GM23248 (cell line): ENCODE measurements around the gene SRSF7. TPM values are rescaled to one million over a fixed set of nuclear protein-coding genes. Genes with fewer than 3 reads are reported as not detected.

Experiments used
- DNase-seq: peaks from one replicate; pipeline ENCODE4 v3.0.0-alpha.2; 2015
- H2AFZ ChIP-seq: fragments of 200-600 bp; sonication (generic); 2 replicates; pipeline ENCODE4 v1.6.1; 2016; ENCODE audit warnings: antibody characterized with exemption
- H3F3A ChIP-seq: fragments of 200-600 bp; sonication (generic); 2 replicates; pipeline ENCODE4 v1.6.1; 2016; ENCODE audit warnings: mild to moderate bottlenecking, antibody characterized with exemption, mixed run types; ENCODE audit not compliant: insufficient read depth
- H3K27ac ChIP-seq: fragments of 200-600 bp; sonication (generic); 2 replicates; pipeline ENCODE4 v1.5.1; 2016; ENCODE audit warnings: mild to moderate bottlenecking
- H3K27me3 ChIP-seq: fragments of 200-600 bp; sonication (generic); replicated peaks from 2 replicates; pipeline ENCODE4 v1.6.1; 2016; ENCODE audit warnings: mild to moderate bottlenecking; ENCODE audit not compliant: insufficient read depth
- H3K36me3 ChIP-seq: fragments of 200-600 bp; sonication (generic); 2 replicates; pipeline ENCODE4 v1.6.1; 2016; ENCODE audit warnings: low read depth, mild to moderate bottlenecking
- H3K4me1 ChIP-seq: fragments of 200-600 bp; sonication (generic); 2 replicates; pipeline ENCODE4 v1.6.1; 2016; ENCODE audit warnings: mild to moderate bottlenecking; ENCODE audit not compliant: insufficient read depth
- H3K4me2 ChIP-seq: fragments of 200-600 bp; sonication (generic); one replicate; pipeline ENCODE4 v1.6.1; 2016; ENCODE audit warnings: mild to moderate bottlenecking; ENCODE audit not compliant: unreplicated experiment
- H3K4me3 ChIP-seq: fragments of 200-600 bp; sonication (generic); 2 replicates; pipeline ENCODE4 v1.5.1; 2016; ENCODE audit warnings: mild to moderate bottlenecking
- H3K79me2 ChIP-seq: fragments of 200-600 bp; sonication (generic); 2 replicates; pipeline ENCODE4 v1.6.1; 2016; ENCODE audit warnings: mild to moderate bottlenecking; ENCODE audit not compliant: insufficient read depth
- H3K9ac ChIP-seq: fragments of 200-600 bp; sonication (generic); 2 replicates; pipeline ENCODE4 v1.6.1; 2016; ENCODE audit warnings: mild to moderate bottlenecking
- H3K9me2 ChIP-seq: fragments of 200-600 bp; sonication (generic); 2 replicates; pipeline ENCODE4 v1.6.1; 2016; ENCODE audit warnings: mixed run types, mild to moderate bottlenecking, moderate library complexity; ENCODE audit not compliant: insufficient read depth
- H3K9me3 ChIP-seq: fragments of 200-600 bp; sonication (generic); one replicate; pipeline ENCODE4 v1.6.1; 2017; ENCODE audit warnings: low read depth
- H4K20me1 ChIP-seq: fragments of 200-600 bp; sonication (generic); 2 replicates; pipeline ENCODE4 v1.6.0; 2016; ENCODE audit not compliant: insufficient read depth
- EZH2 ChIP-seq: fragments of 200-600 bp; sonication (generic); IDR thresholded peaks from 2 replicates; pipeline ENCODE4 v1.6.1; 2018; ENCODE audit warnings: antibody characterized with exemption, mild to moderate bottlenecking; ENCODE audit not compliant: insufficient read depth, poor library complexity, severe bottlenecking
- EZH2phosphoT487 ChIP-seq: fragments of 200-600 bp; sonication (generic); IDR thresholded peaks from 2 replicates; pipeline ENCODE4 v1.6.1; 2018; ENCODE audit warnings: antibody characterized with exemption, moderate library complexity, mild to moderate bottlenecking, low read depth; ENCODE audit not compliant: insufficient read depth
- WGBS, 2 experiments: methylation state at CpG; one replicate each; pipeline ENCODE4 v1.1.6; 2015 to 2017; ENCODE audit warnings: low lambda C conversion rate in 2 of 2, low coverage in 1 of 2; ENCODE audit errors: missing lambda C conversion rate in 2 of 2; 5-methylcytosine and 5-hydroxymethylcytosine counted together
- in situ Hi-C: fragments of 300-500 bp; cut with MboI; formaldehyde crosslinking; loops from 2 replicates; pipeline ENCODE4 v1.15.0; 2020
- polyA plus RNA-seq: library from polyadenylated mRNA; unstranded; fragments of >200 nt; fragmentation: Nextera tagmentation; extraction: Ambion mirVana; gene quantifications from 2 replicates; pipeline ENCODE4 v1.2.1, GENCODE V29; 2016
- total RNA-seq: library from RNA; depleted of rRNA; stranded (reverse); fragments of >200 nt; shearing (Covaris generic); gene quantifications from 2 replicates; pipeline ENCODE4 v1.2.3, GENCODE V29; 2014; rRNA removed

SRSF7 gene
- total and polyA plus RNA-seq, 2 experiments from 2014 or later: 86.5 to 156 TPM

GRCh38 chr2:38700881-38701458, 50.2 kb downstream of the SRSF7 start:
- no peak overlapping the region for H3K27ac ChIP-seq

GRCh38 chr2:38700113-38700785, 50.9 kb downstream of the SRSF7 start:
- Histone ChIP-seq H3K9ac (no peak overlapping the region), H3K27me3 (no peaks in the 10 kb centered on the region), H3K4me2 (no peak overlapping the region), H3K9me2 (no peaks in the 10 kb centered on the region), H3K4me1 (peaks cover 24% of the 10 kb centered on the region), H3K27ac (no peak overlapping the region), H4K20me1 (no peaks in the 10 kb centered on the region), H3K79me2 (no peaks in the 10 kb centered on the region), H3K36me3 (no peaks in the 10 kb centered on the region), H3K4me3 (no peak overlapping the region), H3K9me3 (no peaks in the 10 kb centered on the region), H3F3A (peaks cover 7% of the 10 kb centered on the region; the same call in 1 of the 2 replicates), H2AFZ (no peak overlapping the region)
- TF ChIP-seq EZH2phosphoT487: no peak
- no peak for TF ChIP-seq EZH2
- 89 to 92% methylated on average over 9 of the region's 9 CpGs for WGBS, 2 experiments
- DNase-seq: no peak
- in situ Hi-C loops: no loop called here

More at GRCh38 chr2:38700881-38701458, 50.2 kb downstream of the SRSF7 start:
- no peaks in the 10 kb centered on the region for H3K36me3 ChIP-seq
- H3K4me1 ChIP-seq: peaks cover 24% of the 10 kb centered on the region
- H3K79me2 ChIP-seq: no peaks in the 10 kb centered on the region
- no peak for TF ChIP-seq EZH2
- no peak for TF ChIP-seq EZH2phosphoT487
- H3K4me2 ChIP-seq: no peak overlapping the region
- H3K4me3 ChIP-seq: no peak overlapping the region
- in situ Hi-C loops: no loop called here
- no peak overlapping the region for H3K9ac ChIP-seq
- no peak for DNase-seq
- H3K9me2 ChIP-seq: no peaks in the 10 kb centered on the region
- no peaks in the 10 kb centered on the region for H4K20me1 ChIP-seq
- no peak overlapping the region for H2AFZ ChIP-seq
- H3K27me3 ChIP-seq: no peaks in the 10 kb centered on the region
- H3F3A ChIP-seq: peaks cover 7% of the 10 kb centered on the region; the same call in 1 of the 2 replicates
- H3K9me3 ChIP-seq: no peaks in the 10 kb centered on the region

GRCh38 chr2:38698467-38699003, 52.6 kb downstream of the SRSF7 start:
- in situ Hi-C loops: no loop called here
- no peak overlapping the region for H3K9ac ChIP-seq

GRCh38 chr2:38697116-38697840, 53.9 kb downstream of the SRSF7 start:
- H2AFZ ChIP-seq: no peak overlapping the region
- no peak overlapping the region for H3K27ac ChIP-seq
- H3F3A ChIP-seq: no peaks in the 10 kb centered on the region
- H3K27me3 ChIP-seq: no peaks in the 10 kb centered on the region
- TF ChIP-seq EZH2 (no peak), EZH2phosphoT487 (no peak)
- H4K20me1 ChIP-seq: no peaks in the 10 kb centered on the region
- no peak overlapping the region for H3K4me2 ChIP-seq
- no peaks in the 10 kb centered on the region for H3K36me3 ChIP-seq
- 91 to 92% methylated on average over 8 of the region's 8 CpGs for WGBS, 2 experiments
- no peak overlapping the region for H3K9ac ChIP-seq
- in situ Hi-C loops: no loop called here
- H3K9me3 ChIP-seq: no peaks in the 10 kb centered on the region
- H3K9me2 ChIP-seq: no peaks in the 10 kb centered on the region
- no peak for DNase-seq
- no peaks in the 10 kb centered on the region for H3K79me2 ChIP-seq
- H3K4me1 ChIP-seq: peaks cover 19% of the 10 kb centered on the region
- H3K4me3 ChIP-seq: no peak overlapping the region

More at GRCh38 chr2:38698467-38699003, 52.6 kb downstream of the SRSF7 start:
- no peaks in the 10 kb centered on the region for H3K79me2 ChIP-seq
- H3K36me3 ChIP-seq: no peaks in the 10 kb centered on the region
- H3K4me1 ChIP-seq: peaks cover 23% of the 10 kb centered on the region
- no peaks in the 10 kb centered on the region for H3K27me3 ChIP-seq
- no peak overlapping the region for H3K4me2 ChIP-seq
- H3K9me3 ChIP-seq: no peaks in the 10 kb centered on the region
- no peak overlapping the region for H3K4me3 ChIP-seq
- WGBS, 2 experiments: 98 to 99% methylated on average over 5 of the region's 5 CpGs
- H2AFZ ChIP-seq: no peak overlapping the region
- no peak overlapping the region for H3K27ac ChIP-seq
- no peak for TF ChIP-seq EZH2phosphoT487
- no peak for TF ChIP-seq EZH2
- H4K20me1 ChIP-seq: no peaks in the 10 kb centered on the region
- DNase-seq: no peak
- H3K9me2 ChIP-seq: no peaks in the 10 kb centered on the region
- peaks cover 5% of the 10 kb centered on the region; the same call in 1 of the 2 replicates for H3F3A ChIP-seq

Other genes with a start within 250 kb of the SRSF7 start
- 34.9 and 42.6 TPM in 2 replicates for gene HNRNPLL, start 148.4 kb downstream of the SRSF7 start, total RNA-seq
- gene HNRNPLL, start 148.4 kb downstream of the SRSF7 start, polyA plus RNA-seq: 31.3 and 32.6 TPM in 2 replicates
- 8.6 and 10.8 TPM in 2 replicates for gene GALM, start 85.2 kb downstream of the SRSF7 start, total RNA-seq
- gene GALM, start 85.2 kb downstream of the SRSF7 start, polyA plus RNA-seq: 7.6 and 8.8 TPM in 2 replicates
- 5.2 and 15.3 TPM in 2 replicates for gene GEMIN6, start 26.8 kb upstream of the SRSF7 start, total RNA-seq
- gene GEMIN6, start 26.8 kb upstream of the SRSF7 start, polyA plus RNA-seq: 14.9 and 15.3 TPM in 2 replicates
- gene DHX57, start 124.6 kb upstream of the SRSF7 start, total RNA-seq: 13.7 and 13.9 TPM in 2 replicates
- 7.7 and 10.5 TPM in 2 replicates for gene DHX57, start 124.6 kb upstream of the SRSF7 start, polyA plus RNA-seq
- 17.3 and 38.5 TPM in 2 replicates for gene MORN2, start 124.6 kb upstream of the SRSF7 start, total RNA-seq
- gene MORN2, start 124.6 kb upstream of the SRSF7 start, polyA plus RNA-seq: 54.9 and 57.6 TPM in 2 replicates
- 0.13 and 0.54 TPM in 2 replicates for gene ARHGEF33, start 138.5 kb upstream of the SRSF7 start, total RNA-seq
- 0.52 and 0.75 TPM in 2 replicates for gene ARHGEF33, start 138.5 kb upstream of the SRSF7 start, polyA plus RNA-seq